Panc1 (cell line): ENCODE results near the gene MGA. TPM values are rescaled to one million over a fixed set of nuclear protein-coding genes. Genes with fewer than 3 reads are reported as not detected.

Experiments
- ATAC-seq: fragments of 200-7000 bp; cut with Tn5 transposase; 2 replicates; pipeline ENCODE4 v1.9.1; 2020; ENCODE audit warnings: mild to moderate bottlenecking, moderate library complexity
- BruUV-seq: library from RNA; stranded (reverse); fragments of 400-500 nt; replicated peaks from 2 replicates; lab custom pipeline; 2021; lab: Mats Ljungman, UMichigan
- CTCF ChIA-PET: fragments of 300-600 bp; sonication (Branson Sonifier 250); formaldehyde crosslinking; loops from one replicate; lab custom pipeline; 2022; ENCODE audit warnings: antibody characterized with exemption; lab: Charles Lee
- POLR2A ChIA-PET: fragments of 300-600 bp; sonication (Branson Sonifier 250); formaldehyde crosslinking; loops from one replicate; lab custom pipeline; 2022; ENCODE audit warnings: antibody characterized with exemption; lab: Charles Lee
- DNase-seq: peaks from one replicate; pipeline ENCODE4 v3.0.0-alpha.2; 2010; ENCODE audit warnings: low read depth, low spot score
- H3K27ac ChIP-seq: 2 replicates; pipeline ENCODE4 v1.5.1; 2011; ENCODE audit warnings: mild to moderate bottlenecking, low read length, inconsistent platforms
- H3K27me3 ChIP-seq: fragments of 200-500 bp; sonication (Bioruptor generic); 2 replicates; pipeline ENCODE4 v1.6.0; 2014; ENCODE audit warnings: low read length, inconsistent platforms; ENCODE audit not compliant: control insufficient read depth, insufficient read depth
- H3K36me3 ChIP-seq: fragments of 200-500 bp; sonication (Bioruptor generic); 2 replicates; pipeline ENCODE4 v1.5.1; 2014; ENCODE audit warnings: inconsistent platforms, mild to moderate bottlenecking, low read length, moderate library complexity; ENCODE audit not compliant: control insufficient read depth, insufficient read depth
- H3K4me1 ChIP-seq: 2 replicates; pipeline ENCODE4 v1.5.1; 2011; ENCODE audit warnings: inconsistent platforms, mild to moderate bottlenecking, low read length, moderate library complexity; ENCODE audit not compliant: control insufficient read depth, insufficient read depth
- H3K4me3 ChIP-seq, 2 experiments: 2 replicates each; pipeline ENCODE4 v1.5.1; 2011 to 2012; ENCODE audit warnings: low read depth in 2 of 2, low read length in 2 of 2, mild to moderate bottlenecking in 2 of 2, inconsistent platforms in 1 of 2, moderate library complexity in 1 of 2
- H3K9me3 ChIP-seq: fragments of 200-500 bp; sonication (Bioruptor generic); 2 replicates; pipeline ENCODE4 v1.5.1; 2014; ENCODE audit warnings: low read depth, mild to moderate bottlenecking, inconsistent platforms, low read length, moderate library complexity; ENCODE audit not compliant: control insufficient read depth, insufficient read depth
- POLR2AphosphoS5 ChIP-seq: IDR thresholded peaks from 2 replicates; pipeline ENCODE4 v1.6.1; 2012; ENCODE audit warnings: mild to moderate bottlenecking, low read depth, low read length, moderate library complexity
- SIN3A ChIP-seq: IDR thresholded peaks from 2 replicates; pipeline ENCODE4 v1.6.1; 2012; ENCODE audit warnings: low read depth, mild to moderate bottlenecking, low read length, moderate library complexity, borderline replicate concordance; ENCODE audit not compliant: insufficient read depth
- TCF7L2 ChIP-seq: IDR thresholded peaks from 2 replicates; pipeline ENCODE4 v1.6.1; 2011; ENCODE audit warnings: mild to moderate bottlenecking, low read depth, low read length, inconsistent platforms
- in situ Hi-C: cut with HindIII; loops from 2 replicates; pipeline ENCODE4 v1.10.0; 2016; ENCODE audit warnings: low sequenced_read_pairs, low pct_unique_long_range_greater_than_20kb
- intact Hi-C: fragments of 100-400 bp; cut with micrococcal nuclease; formaldehyde crosslinking; loops from one replicate; pipeline ENCODE4 v1.10.0; 2022; ENCODE audit not compliant: unreplicated experiment
- total RNA-seq: library from RNA; stranded (reverse); gene quantifications from one replicate; pipeline ENCODE4 v1.2.1, GENCODE V29; 2021; ENCODE audit not compliant: unreplicated experiment
- TF ChIP-seq, protein P1 (sequence below): fragments of 450-650 bp; IDR thresholded peaks from 2 replicates; pipeline ENCODE4 v1.5.1; 2017; ENCODE audit warnings: mild to moderate bottlenecking
- TF ChIP-seq, protein P2 (sequence below), 2 experiments: IDR thresholded peaks; 2 replicates each; pipeline ENCODE4 v1.6.1; 2011 to 2012; ENCODE audit warnings: low read depth in 2 of 2, control low read depth in 1 of 2, low read length in 1 of 2, mild to moderate bottlenecking in 1 of 2, moderate library complexity in 1 of 2; ENCODE audit not compliant: insufficient read depth in 1 of 2

MGA gene
- total RNA-seq, 1 experiment from 2014 or later: 43.6 TPM

DNA sequence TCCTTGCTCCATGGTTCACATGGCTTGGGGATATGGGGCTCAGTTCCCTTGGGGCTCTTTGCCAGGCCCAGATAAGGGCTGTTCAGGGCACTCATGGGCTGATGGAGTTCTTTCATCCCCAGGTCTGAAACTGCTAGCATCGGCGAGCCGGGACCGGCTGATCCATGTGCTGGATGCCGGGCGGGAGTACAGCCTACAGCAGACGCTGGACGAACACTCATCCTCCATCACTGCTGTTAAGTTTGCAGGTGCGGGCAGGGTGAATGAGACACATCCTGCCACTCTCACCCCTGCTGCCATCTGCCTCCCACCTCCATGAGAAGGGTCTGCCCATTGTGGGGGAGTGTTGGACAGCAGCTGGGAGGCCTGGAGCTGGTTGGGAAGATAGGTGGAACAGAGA is 156.6 kb downstream of the MGA start:
- CTCF ChIA-PET: no interaction called here
- DNase-seq: no peak
- BruUV-seq: no TSS peak
- in situ Hi-C loops (no loop called here), intact Hi-C loops (loop anchor here (10.0 kb wide), 1 partner anchor 212 kb away; no protein-coding TSS in a partner anchor)
- Histone ChIP-seq H3K27ac (no peak overlapping the region), H3K9me3 (no peaks in the 10 kb centered on the region), H3K4me1 (no peaks in the 10 kb centered on the region), H3K4me3 (no peak overlapping the region), H3K27me3 (no peaks in the 10 kb centered on the region), H3K36me3 (peaks cover 4% of the 10 kb centered on the region; the same call in 1 of the 2 replicates)
- POLR2A ChIA-PET: no interaction called here
- TF ChIP-seq SIN3A (no peak), POLR2AphosphoS5 (no peak), TCF7L2 (no peak)
- TF ChIP-seq, protein P1, sequence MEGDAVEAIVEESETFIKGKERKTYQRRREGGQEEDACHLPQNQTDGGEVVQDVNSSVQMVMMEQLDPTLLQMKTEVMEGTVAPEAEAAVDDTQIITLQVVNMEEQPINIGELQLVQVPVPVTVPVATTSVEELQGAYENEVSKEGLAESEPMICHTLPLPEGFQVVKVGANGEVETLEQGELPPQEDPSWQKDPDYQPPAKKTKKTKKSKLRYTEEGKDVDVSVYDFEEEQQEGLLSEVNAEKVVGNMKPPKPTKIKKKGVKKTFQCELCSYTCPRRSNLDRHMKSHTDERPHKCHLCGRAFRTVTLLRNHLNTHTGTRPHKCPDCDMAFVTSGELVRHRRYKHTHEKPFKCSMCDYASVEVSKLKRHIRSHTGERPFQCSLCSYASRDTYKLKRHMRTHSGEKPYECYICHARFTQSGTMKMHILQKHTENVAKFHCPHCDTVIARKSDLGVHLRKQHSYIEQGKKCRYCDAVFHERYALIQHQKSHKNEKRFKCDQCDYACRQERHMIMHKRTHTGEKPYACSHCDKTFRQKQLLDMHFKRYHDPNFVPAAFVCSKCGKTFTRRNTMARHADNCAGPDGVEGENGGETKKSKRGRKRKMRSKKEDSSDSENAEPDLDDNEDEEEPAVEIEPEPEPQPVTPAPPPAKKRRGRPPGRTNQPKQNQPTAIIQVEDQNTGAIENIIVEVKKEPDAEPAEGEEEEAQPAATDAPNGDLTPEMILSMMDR: no peak
- TF ChIP-seq, protein P2, sequence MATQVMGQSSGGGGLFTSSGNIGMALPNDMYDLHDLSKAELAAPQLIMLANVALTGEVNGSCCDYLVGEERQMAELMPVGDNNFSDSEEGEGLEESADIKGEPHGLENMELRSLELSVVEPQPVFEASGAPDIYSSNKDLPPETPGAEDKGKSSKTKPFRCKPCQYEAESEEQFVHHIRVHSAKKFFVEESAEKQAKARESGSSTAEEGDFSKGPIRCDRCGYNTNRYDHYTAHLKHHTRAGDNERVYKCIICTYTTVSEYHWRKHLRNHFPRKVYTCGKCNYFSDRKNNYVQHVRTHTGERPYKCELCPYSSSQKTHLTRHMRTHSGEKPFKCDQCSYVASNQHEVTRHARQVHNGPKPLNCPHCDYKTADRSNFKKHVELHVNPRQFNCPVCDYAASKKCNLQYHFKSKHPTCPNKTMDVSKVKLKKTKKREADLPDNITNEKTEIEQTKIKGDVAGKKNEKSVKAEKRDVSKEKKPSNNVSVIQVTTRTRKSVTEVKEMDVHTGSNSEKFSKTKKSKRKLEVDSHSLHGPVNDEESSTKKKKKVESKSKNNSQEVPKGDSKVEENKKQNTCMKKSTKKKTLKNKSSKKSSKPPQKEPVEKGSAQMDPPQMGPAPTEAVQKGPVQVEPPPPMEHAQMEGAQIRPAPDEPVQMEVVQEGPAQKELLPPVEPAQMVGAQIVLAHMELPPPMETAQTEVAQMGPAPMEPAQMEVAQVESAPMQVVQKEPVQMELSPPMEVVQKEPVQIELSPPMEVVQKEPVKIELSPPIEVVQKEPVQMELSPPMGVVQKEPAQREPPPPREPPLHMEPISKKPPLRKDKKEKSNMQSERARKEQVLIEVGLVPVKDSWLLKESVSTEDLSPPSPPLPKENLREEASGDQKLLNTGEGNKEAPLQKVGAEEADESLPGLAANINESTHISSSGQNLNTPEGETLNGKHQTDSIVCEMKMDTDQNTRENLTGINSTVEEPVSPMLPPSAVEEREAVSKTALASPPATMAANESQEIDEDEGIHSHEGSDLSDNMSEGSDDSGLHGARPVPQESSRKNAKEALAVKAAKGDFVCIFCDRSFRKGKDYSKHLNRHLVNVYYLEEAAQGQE (IDR thresholded peaks at IDR 0.05; ENCODE audit: insufficient read depth in 1 of 2, low read depth in 2 of 2, low read length in 1 of 2): no peak
- ATAC-seq: no peak

DNA sequence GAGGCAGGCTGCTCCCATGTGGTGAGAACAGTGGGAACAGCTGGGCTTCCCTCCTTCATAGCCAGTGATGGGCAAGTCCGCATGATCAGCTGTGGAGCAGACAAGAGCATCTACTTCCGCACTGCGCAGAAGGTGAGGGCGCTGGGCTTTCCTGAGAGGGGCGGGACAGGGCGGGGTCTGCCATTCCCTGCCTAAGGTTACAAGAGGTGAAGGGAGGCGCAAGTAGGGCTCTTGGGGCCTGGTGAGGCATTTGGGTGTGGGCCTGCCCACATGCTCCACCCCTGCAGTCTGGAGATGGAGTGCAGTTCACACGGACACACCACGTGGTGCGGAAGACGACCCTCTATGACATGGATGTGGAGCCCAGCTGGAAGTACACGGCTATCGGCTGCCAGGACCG is 157.1 kb downstream of the MGA start:
- in situ Hi-C loops: no loop called here
- Histone ChIP-seq H3K27me3 (no peaks in the 10 kb centered on the region), H3K36me3 (peaks cover 4% of the 10 kb centered on the region; the same call in 1 of the 2 replicates), H3K4me3 (no peak overlapping the region), H3K4me1 (no peaks in the 10 kb centered on the region), H3K9me3 (no peaks in the 10 kb centered on the region), H3K27ac (no peak overlapping the region)
- no peak for TF ChIP-seq POLR2AphosphoS5
- TF ChIP-seq, protein P2 (IDR thresholded peaks at IDR 0.05; ENCODE audit: insufficient read depth in 1 of 2, low read depth in 2 of 2, low read length in 1 of 2): no peak
- TF ChIP-seq SIN3A: no peak
- TF ChIP-seq, protein P1: no peak
- no peak for TF ChIP-seq TCF7L2
- ChIA-PET POLR2A (no interaction called here), CTCF (no interaction called here)
- DNase-seq (no peak), ATAC-seq (no peak)
- intact Hi-C loops: loop anchor here (10.0 kb wide), 1 partner anchor 213 kb away; no protein-coding TSS in a partner anchor
- no TSS peak for BruUV-seq
